ENCODE results near the gene IFT27. TPM values are rescaled to one million over a fixed set of nuclear protein-coding genes. Genes with fewer than 3 reads are reported as not detected.

IFT27 gene
- total RNA-seq, 1 experiment from 2014 or later: 23.2 TPM

- TF ChIP-seq ELF1 (IDR thresholded peaks at IDR 0.05; ENCODE audit: borderline replicate concordance, low read depth) (no peak), MAX (IDR thresholded peaks at IDR 0.05) (no peak)
Measured at GRCh38 chr22:36727110-36727509, 48.8 kb downstream of the IFT27 start (continued).

DNA sequence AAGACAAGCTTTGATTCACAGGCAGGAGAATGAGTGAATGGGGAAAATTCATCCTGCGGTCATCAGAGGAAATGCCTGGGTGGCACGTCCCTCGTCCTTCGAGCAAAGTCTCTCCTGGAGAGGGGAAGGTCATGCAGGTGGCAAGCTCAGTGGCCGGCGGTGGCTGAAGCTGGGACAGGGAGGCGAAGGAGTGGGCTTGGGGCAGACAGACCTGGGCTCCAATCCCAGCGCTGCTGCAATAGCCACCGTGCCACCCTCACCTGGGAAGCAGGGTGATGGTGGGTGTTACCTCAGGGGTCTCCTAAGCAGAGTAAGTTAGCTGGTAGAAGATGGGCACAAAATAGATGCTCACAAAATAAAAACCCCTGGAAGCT is 49.9 kb downstream of the IFT27 start:
- no TSS peak for BruUV-seq (replicated peaks)
- no peak overlapping the region for H2AFZ ChIP-seq (ENCODE audit: low read depth, low read length, poor library complexity, severe bottlenecking)
- H3K27me3 ChIP-seq (ENCODE audit: insufficient read depth, low read length): peaks cover 65% of the 10 kb centered on the region
- no peaks in the 10 kb centered on the region for H3K4me1 ChIP-seq (ENCODE audit: control insufficient read depth in 1 of 2, insufficient read depth in 2 of 2, low read length in 2 of 2)
- ChIA-PET RAD21 (ENCODE audit: low non-redundant PET in 1 of 2, low total read pairs in 2 of 2, uncharacterized antibody in 2 of 2, unreplicated experiment in 2 of 2) (no interaction called here), POLR2A (no interaction called here), CTCF (no interaction called here)
- intact Hi-C loops (cut with micrococcal nuclease): no loop called here
- ATAC-seq (no peak), DNase-seq (ENCODE audit: low read depth, low spot score) (no peak)
- H3K4me2 ChIP-seq (ENCODE audit: low read length): no peak overlapping the region
- H3K9ac ChIP-seq (ENCODE audit: low read length): no peak overlapping the region
- no peaks in the 10 kb centered on the region for H3K79me2 ChIP-seq (ENCODE audit: insufficient read depth, low read length)
- no peaks in the 10 kb centered on the region for H4K20me1 ChIP-seq (ENCODE audit: insufficient read depth)
- no peaks in the 10 kb centered on the region for H3K9me2 ChIP-seq (ENCODE audit: insufficient read depth)
- H3K27ac ChIP-seq (ENCODE audit: low read depth, low read length): no peak overlapping the region
- H3K9me3 ChIP-seq (ENCODE audit: control insufficient read depth in 1 of 2, insufficient read depth in 1 of 2, low read depth in 1 of 2, low read length in 2 of 2): no peaks in the 10 kb centered on the region
- no peaks in the 10 kb centered on the region for H3K36me3 ChIP-seq (ENCODE audit: control insufficient read depth in 1 of 2, insufficient read depth in 2 of 2, low read length in 2 of 2)
- TF ChIP-seq TCF7L2 (IDR thresholded peaks at IDR 0.05; ENCODE audit: borderline replicate concordance, extremely low read depth, insufficient read depth, insufficient read length) (no peak), FOSL1 (IDR thresholded peaks at IDR 0.05; ENCODE audit: low read depth) (no peak), ZFX (IDR thresholded peaks at IDR 0.05) (no peak), CTCF (IDR thresholded peaks at IDR 0.05 in 2 of 3, conservative IDR thresholded peaks at IDR 0.05 in 1 of 3; ENCODE audit: borderline replicate concordance in 1 of 3, insufficient read depth in 1 of 3, low read depth in 2 of 3, low read length in 2 of 3) (no peak), MAX (IDR thresholded peaks at IDR 0.05) (no peak), CEBPB (IDR thresholded peaks at IDR 0.05; ENCODE audit: low read depth) (no peak), JUND (IDR thresholded peaks at IDR 0.05) (no peak), EZH2phosphoT487 (IDR thresholded peaks at IDR 0.05; ENCODE audit: borderline replicate concordance) (no peak), SP1 (IDR thresholded peaks at IDR 0.05; ENCODE audit: low read depth) (no peak), POLR2AphosphoS5 (IDR thresholded peaks at IDR 0.05; ENCODE audit: low read depth, low read length) (no peak)
- TF ChIP-seq, protein P1, sequence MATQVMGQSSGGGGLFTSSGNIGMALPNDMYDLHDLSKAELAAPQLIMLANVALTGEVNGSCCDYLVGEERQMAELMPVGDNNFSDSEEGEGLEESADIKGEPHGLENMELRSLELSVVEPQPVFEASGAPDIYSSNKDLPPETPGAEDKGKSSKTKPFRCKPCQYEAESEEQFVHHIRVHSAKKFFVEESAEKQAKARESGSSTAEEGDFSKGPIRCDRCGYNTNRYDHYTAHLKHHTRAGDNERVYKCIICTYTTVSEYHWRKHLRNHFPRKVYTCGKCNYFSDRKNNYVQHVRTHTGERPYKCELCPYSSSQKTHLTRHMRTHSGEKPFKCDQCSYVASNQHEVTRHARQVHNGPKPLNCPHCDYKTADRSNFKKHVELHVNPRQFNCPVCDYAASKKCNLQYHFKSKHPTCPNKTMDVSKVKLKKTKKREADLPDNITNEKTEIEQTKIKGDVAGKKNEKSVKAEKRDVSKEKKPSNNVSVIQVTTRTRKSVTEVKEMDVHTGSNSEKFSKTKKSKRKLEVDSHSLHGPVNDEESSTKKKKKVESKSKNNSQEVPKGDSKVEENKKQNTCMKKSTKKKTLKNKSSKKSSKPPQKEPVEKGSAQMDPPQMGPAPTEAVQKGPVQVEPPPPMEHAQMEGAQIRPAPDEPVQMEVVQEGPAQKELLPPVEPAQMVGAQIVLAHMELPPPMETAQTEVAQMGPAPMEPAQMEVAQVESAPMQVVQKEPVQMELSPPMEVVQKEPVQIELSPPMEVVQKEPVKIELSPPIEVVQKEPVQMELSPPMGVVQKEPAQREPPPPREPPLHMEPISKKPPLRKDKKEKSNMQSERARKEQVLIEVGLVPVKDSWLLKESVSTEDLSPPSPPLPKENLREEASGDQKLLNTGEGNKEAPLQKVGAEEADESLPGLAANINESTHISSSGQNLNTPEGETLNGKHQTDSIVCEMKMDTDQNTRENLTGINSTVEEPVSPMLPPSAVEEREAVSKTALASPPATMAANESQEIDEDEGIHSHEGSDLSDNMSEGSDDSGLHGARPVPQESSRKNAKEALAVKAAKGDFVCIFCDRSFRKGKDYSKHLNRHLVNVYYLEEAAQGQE (IDR thresholded peaks at IDR 0.05; ENCODE audit: low read depth): no peak
- no peak overlapping the region for H3K4me3 ChIP-seq (replicated peaks in 1 of 2; ENCODE audit: low read depth in 1 of 2, low read length in 2 of 2)

Measured in HCT116 (cell line).